ENCODE data around the gene NFKB2. TPM values are rescaled to one million over a fixed set of nuclear protein-coding genes. Genes with fewer than 3 reads are reported as not detected.

The NFKB2 gene
- total RNA-seq, 1 donor: 16.2 TPM

DNA sequence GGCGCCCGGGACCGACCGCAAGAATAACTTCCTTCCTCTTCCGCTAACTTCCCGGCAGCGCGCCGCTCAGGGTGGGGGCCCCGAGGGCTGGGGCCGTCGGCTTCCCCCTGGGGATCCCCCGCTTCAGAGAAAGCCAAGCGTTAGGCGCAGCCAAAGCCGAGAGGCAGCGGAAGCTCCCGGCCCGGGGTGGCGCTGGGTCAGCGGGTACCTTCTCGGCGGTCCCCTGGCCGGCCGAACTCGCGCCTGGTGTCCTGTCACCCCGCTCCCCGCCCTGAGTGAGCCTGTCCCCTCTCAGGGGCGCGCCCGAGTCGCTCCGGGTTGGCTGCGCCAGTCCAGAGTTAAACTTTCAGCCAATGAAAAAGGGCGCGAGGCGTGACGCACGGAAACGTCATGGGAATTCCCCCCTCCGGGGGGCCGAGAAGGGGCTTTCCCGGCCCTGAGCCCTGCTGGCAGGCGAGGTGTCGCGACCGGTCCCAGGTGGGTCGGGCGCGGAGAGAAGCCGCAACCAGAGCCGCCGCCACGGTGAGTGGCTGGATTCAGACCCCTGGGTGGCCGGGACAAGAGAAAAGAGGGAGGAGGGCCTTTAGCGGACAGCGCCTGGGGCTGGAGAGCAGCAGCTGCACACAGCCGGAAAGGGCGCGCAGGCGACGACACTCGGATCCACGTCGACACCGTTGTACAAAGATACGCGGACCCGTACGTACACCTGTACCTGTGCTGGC lies 1.3 kb upstream of the NFKB2 start:
- TF ChIP-seq, protein P1, sequence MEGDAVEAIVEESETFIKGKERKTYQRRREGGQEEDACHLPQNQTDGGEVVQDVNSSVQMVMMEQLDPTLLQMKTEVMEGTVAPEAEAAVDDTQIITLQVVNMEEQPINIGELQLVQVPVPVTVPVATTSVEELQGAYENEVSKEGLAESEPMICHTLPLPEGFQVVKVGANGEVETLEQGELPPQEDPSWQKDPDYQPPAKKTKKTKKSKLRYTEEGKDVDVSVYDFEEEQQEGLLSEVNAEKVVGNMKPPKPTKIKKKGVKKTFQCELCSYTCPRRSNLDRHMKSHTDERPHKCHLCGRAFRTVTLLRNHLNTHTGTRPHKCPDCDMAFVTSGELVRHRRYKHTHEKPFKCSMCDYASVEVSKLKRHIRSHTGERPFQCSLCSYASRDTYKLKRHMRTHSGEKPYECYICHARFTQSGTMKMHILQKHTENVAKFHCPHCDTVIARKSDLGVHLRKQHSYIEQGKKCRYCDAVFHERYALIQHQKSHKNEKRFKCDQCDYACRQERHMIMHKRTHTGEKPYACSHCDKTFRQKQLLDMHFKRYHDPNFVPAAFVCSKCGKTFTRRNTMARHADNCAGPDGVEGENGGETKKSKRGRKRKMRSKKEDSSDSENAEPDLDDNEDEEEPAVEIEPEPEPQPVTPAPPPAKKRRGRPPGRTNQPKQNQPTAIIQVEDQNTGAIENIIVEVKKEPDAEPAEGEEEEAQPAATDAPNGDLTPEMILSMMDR (IDR thresholded peaks at IDR 0.05; ENCODE audit: insufficient read depth, low read length): no peak
- peak; percentile 94 for DNase-seq (ENCODE audit: low read depth)
- H3K4me3 ChIP-seq (ENCODE audit: low read depth, low read length): peak overlapping the region; percentile 85

- TF ChIP-seq, protein P1 (IDR thresholded peaks at IDR 0.05; ENCODE audit: insufficient read depth, low read length): no peak
- peak overlapping the region; percentile 85 for H3K4me3 ChIP-seq (ENCODE audit: low read depth, low read length)
- peak; percentile 47 for DNase-seq (ENCODE audit: low read depth)
Observed at GRCh38 chr10:102394801-102395399, 605 bp upstream of the NFKB2 start.

DNA sequence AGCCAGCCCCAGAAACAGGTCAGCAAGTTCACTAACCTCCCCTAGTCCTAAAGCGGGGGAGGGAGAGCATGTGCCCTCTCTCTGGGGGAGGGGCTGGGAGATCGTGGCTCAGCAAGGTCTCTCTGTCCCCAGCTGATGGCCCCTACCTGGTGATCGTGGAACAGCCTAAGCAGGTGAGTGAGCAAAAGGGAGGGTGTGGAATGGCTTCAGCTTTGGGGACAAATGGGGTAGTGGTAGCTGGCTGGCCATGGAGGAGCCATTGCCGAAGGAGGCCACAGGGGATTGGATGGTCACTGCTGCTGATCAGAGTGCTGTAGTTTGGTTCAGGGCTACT lies 779 bp downstream of the NFKB2 start:
- peak overlapping the region; percentile 85 for H3K4me3 ChIP-seq (ENCODE audit: low read depth, low read length)
- TF ChIP-seq, protein P1 (IDR thresholded peaks at IDR 0.05; ENCODE audit: insufficient read depth, low read length): no peak
- DNase-seq (ENCODE audit: low read depth): no peak

DNA sequence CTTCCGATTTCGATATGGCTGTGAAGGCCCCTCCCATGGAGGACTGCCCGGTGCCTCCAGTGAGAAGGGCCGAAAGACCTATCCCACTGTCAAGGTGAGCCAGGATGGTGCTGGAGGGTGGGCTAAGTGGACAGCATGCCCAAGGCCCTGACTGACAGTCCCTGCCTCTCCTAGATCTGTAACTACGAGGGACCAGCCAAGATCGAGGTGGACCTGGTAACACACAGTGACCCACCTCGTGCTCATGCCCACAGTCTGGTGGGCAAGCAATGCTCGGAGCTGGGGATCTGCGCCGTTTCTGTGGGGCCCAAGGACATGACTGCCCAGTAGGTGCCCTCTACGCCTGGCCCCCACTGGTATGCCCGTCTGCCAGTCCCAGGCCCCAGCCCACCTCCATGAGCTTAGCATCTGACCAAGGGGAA lies 1.2 kb downstream of the NFKB2 start:
- no peak for DNase-seq (ENCODE audit: low read depth)
- TF ChIP-seq, protein P1 (IDR thresholded peaks at IDR 0.05; ENCODE audit: insufficient read depth, low read length): no peak
- H3K4me3 ChIP-seq (ENCODE audit: low read depth, low read length): peak overlapping the region; percentile 85

GRCh38 chr10:102397222-102398171 lies 2.0 kb downstream of the NFKB2 start:
- no peak overlapping the region for H3K4me3 ChIP-seq (ENCODE audit: low read depth, low read length)
- TF ChIP-seq, protein P1 (IDR thresholded peaks at IDR 0.05; ENCODE audit: insufficient read depth, low read length): no peak
- DNase-seq (ENCODE audit: low read depth): no peak

- H3K4me3 ChIP-seq (ENCODE audit: low read depth, low read length): no peak overlapping the region
- TF ChIP-seq, protein P1 (IDR thresholded peaks at IDR 0.05; ENCODE audit: insufficient read depth, low read length): no peak
- DNase-seq (ENCODE audit: low read depth): no peak
Observed at GRCh38 chr10:102398172-102399020, 2.9 kb downstream of the NFKB2 start.
